ENCODE data around the gene CORIN.
"Not testable (repeated sequence)": the region's sequence is repeated elsewhere in the genome, so short reads cannot be mapped to it uniquely, and the experiment has no call there.

Gene CORIN

DNA sequence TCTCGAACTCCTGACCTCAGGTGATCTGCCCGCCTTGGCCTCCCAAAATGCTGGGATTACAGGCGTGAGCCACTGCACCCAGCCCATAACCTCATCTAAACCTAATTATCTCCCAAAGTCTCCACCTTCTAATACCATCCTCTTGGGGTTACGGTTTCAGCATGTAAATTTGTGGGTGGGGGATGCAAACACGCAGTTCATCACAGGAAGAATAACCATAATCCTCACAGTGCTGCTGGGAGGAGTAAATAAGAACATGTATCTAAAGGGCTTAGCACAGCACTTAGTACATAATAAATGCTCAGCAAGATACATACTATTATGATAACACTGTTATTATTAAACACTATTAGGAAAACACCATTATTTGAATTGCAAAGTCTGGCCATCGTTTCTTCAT, 116.4 kb downstream of the CORIN start:
- no peak for DNase-seq (ENCODE audit: low read depth in 2 of 2)

DNA sequence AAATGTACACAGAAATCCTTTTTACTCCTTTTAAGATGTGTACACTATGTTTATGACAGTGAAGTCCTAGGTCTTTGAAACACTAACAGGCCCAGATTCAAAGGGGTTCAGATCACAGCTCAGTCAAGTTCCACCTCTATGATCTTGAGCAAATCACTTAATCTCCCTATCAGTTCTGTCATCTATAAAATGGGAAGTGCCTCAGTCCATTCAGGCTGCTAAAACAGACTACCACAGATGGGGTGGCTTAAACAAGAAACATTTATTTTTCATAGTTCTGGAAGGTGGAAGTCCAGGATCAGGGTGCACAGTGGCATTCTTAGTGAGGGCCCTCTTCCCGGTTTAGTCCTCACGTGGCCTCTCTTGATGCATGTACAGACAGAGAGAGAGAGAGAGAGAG, 117.1 kb downstream of the CORIN start:
- no peak for DNase-seq (ENCODE audit: low read depth in 2 of 2)

DNA sequence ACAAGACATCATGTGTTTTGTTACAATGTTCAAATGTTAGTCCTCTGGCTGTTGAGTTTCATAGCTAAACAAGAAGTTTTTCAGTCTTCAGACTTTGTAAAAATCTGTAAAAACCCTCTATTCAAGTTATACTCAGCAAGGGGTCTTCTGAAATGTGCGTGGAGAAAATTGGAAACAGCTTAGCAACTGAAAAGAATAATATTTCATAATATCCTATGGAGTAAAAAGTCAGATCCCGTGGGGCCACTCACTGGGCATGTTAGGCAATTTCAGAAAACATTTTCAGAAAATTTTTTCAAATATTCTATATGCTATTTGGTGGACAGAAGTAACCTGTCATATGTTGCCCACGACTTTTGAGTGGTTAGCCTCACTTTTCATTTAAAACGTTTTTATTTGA, 118.3 kb downstream of the CORIN start:
- DNase-seq (ENCODE audit: low read depth in 2 of 2) = no peak

GRCh38 chr4:47718696-47719095, 119.2 kb downstream of the CORIN start:
- no peak for DNase-seq (ENCODE audit: low read depth in 2 of 2)

- no peak for DNase-seq (ENCODE audit: low read depth in 2 of 2)
Observed at GRCh38 chr4:47717188-47717587, 120.7 kb downstream of the CORIN start.

GRCh38 chr4:47715716-47716416, 122.0 kb downstream of the CORIN start:
- no peak for DNase-seq (ENCODE audit: low read depth in 2 of 2)

- DNase-seq (ENCODE audit: low read depth in 2 of 2) = no peak
Observed at GRCh38 chr4:47714269-47714668, 123.6 kb downstream of the CORIN start.

DNA sequence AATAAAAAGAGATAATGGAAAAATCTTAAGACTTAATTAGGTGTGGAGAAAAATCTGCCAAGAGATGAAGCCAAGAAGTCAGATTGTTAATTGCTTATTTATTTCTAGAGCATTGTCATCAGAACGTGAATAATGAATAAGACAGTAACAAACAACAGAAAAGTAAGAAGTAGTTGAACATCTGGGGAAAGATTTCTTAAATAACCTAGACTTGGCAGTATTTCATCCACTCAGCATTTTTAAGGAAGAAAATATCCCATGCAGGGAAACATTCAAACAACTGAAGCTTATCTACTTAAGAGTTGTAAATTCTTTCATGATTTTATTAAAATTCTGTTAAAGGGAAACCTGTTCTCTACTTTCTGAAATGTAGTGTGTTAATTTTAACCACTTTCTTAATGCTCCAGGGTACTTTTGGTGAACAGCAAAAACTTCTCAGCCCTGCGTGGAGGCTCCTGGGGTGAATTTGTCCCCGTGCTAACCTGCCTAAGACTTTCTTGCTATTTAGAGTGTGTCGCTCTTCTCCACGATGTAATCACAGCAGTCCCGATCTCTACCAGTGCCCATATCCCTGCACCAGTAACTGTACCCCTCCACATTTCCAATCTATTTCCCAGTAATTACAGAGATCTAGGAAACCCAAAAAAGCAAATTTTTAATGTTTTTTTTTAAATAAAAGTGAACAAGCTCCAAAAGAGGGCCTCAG, 124.6 kb downstream of the CORIN start:
- no peak for DNase-seq (ENCODE audit: low read depth in 2 of 2)

DNA sequence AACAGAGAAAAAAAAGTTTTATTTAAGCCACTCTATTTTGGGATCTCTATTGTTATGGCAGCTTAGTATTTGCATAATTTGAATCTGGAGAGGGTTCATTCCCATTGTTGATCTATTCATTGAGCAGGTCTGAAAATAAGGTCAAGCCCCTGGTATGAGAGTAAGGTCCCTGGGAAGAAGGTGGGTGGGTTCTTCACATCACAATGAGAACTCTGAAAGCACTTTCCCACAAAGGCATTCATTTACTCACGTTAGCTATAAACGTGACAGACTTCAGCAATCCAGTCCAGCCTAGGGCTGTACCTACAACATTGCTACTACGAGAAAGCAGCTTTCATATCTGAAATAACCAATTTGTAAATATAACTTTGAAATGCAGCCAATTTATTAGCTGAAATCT, 126.2 kb downstream of the CORIN start:
- DNase-seq (ENCODE audit: low read depth in 2 of 2) = no peak

- DNase-seq (ENCODE audit: low read depth in 2 of 2) = no peak
Observed at GRCh38 chr4:47711183-47711582, 126.7 kb downstream of the CORIN start.

- DNase-seq (ENCODE audit: low read depth in 2 of 2) = not testable (repeated sequence)
Observed at GRCh38 chr4:47706352-47706751, 131.5 kb downstream of the CORIN start.

- DNase-seq (ENCODE audit: low read depth in 2 of 2) = no peak
Observed at GRCh38 chr4:47705326-47705981, 132.4 kb downstream of the CORIN start.

GRCh38 chr4:47704693-47705325, 133.1 kb downstream of the CORIN start:
- DNase-seq (ENCODE audit: low read depth in 2 of 2) = no peak

DNA sequence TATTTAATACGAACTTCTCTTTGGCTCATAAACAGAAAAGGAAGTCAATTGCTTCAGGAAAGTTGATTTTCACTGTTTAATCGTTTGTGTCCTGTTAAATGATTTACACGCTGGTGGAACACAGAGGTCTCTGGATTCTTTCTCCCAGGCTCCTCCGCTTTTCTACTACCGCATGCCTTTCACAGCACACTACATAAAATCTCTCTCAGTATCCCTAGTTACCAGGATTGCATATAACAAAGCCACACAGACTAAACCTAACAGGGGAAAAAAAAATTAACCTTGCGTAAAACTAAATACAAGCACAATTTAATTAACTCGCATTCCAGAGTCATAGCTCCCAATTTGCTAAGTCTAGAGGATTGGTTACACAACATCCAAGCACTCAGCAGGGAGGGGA, 133.9 kb downstream of the CORIN start:
- DNase-seq (ENCODE audit: low read depth in 2 of 2) = no peak

DNA sequence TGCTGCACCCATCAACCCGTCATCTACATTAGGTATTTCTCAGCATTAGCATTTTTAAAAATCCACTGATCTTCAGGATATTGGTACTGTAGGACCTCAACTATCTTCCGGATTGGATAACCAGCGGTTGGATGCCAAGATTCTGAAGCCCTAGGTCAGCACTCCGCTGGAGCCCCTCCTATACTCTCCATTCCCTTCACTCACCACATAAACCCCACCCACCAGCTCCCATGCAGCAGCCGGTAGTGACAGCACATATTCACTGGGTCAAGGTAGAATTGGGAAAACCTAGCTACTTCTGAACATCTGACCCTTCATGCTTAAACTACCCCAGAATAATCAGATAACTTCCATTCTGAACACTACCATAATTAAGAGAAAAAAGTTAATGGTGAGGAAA, 134.9 kb downstream of the CORIN start:
- no peak for DNase-seq (ENCODE audit: low read depth in 2 of 2)

GRCh38 chr4:47701286-47701685, 136.6 kb downstream of the CORIN start:
- no peak for DNase-seq (ENCODE audit: low read depth in 2 of 2)

- DNase-seq (ENCODE audit: low read depth in 2 of 2) = no peak
Observed at GRCh38 chr4:47698837-47699236, 139.0 kb downstream of the CORIN start.

- no peak for DNase-seq (ENCODE audit: low read depth in 2 of 2)
Observed at GRCh38 chr4:47696823-47697222, 141.0 kb downstream of the CORIN start.

GRCh38 chr4:47695260-47695659, 142.6 kb downstream of the CORIN start:
- DNase-seq (ENCODE audit: low read depth in 2 of 2) = no peak

- no peak for DNase-seq (ENCODE audit: low read depth in 2 of 2)
Observed at GRCh38 chr4:47694322-47694721, 143.5 kb downstream of the CORIN start.

- DNase-seq (ENCODE audit: low read depth in 2 of 2) = no peak
Observed at GRCh38 chr4:47692691-47693090, 145.2 kb downstream of the CORIN start.

DNA sequence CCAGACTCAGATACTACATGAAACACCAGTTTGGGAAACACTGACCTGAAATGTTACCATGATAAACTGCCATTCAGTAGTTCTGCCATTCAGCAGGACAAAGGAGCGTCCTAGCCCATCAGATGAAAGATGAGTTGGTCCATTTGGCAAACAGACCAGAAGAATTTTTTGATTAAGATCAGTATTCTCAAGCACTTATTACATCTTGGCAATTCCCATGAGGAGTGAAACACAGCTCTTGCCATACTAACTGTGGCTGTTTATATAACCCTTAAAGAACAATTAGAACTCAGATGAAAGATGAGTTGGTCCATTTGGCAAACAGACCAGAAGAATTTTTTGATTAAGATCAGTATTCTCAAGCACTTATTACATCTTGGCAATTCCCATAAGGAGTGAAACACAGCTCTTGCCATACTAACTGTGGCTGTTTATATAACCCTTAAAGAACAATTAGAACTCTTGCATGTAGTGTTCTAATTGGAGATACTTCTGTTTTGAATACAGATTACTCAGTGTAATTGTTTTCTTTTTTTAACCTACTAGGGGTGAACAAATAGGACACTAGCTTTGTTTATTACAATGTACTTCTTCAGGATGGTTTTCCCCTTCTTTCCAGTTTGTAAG, 146.0 kb downstream of the CORIN start:
- DNase-seq (ENCODE audit: low read depth in 2 of 2) = not testable (repeated sequence)
